ENCODE measurements around the gene TRAF7.

DNA sequence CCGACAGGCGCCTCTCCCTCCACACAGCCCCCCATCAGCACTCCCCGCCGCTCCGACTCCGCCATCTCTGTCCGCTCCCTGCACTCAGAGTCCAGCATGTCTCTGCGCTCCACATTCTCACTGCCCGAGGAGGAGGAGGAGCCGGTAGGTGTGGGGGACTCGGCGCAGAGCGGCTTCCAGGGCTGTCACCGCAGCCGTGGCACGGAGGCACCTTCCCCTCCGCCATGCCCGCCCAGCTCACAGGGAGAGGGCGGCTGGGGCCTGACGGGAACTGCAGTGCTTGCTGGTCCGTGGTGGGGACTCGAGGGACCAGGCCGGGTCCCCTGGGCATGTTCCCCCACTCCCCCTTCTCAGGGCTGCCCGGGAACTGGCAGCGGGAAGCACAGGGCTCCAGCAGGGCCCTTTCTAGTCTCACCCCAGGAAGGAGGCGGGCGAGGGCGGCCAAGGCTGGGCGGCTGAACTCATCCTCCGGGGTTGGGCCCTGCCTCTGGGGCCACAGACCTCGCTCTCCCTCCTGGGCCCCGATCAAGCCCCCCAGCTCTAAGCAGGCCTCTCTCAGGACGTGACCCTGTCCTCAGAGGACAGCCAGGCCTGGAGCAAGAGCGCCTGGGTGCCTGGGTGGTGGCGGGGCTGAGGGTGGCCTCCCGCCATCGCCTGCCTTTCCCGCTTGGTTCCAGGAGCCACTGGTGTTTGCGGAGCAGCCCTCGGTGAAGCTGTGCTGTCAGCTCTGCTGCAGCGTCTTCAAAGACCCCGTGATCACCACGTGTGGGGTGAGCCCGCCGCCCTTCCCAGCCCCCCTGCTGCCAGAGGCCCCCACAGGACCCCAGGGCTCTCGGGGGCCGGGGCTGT, 15.2 kb downstream of the TRAF7 start:
- TF ChIP-seq CTCF (IDR thresholded peaks at IDR 0.05; ENCODE audit: low read depth, low read length) (no peak), EZH2phosphoT487 (IDR thresholded peaks at IDR 0.05; ENCODE audit: low read depth) (no peak)

All from OCI-LY3 (cell line).